T-helper 1 cell treated with Interleukin-12 subunit alpha and Interleukin-12 subunit beta and Interleukin-4 antibody, amounts not matched to agents 30 ng/mL and 1 ng/mL, for 36 hours (primary cell): ENCODE results near the gene HOXA1. TPM values are rescaled to one million over a fixed set of nuclear protein-coding genes. Genes with fewer than 3 reads are reported as not detected.

ENCODE experiments used
- intact Hi-C: fragments of 100-400 bp; cut with micrococcal nuclease; formaldehyde crosslinking; loops from one replicate; pipeline ENCODE4 v1.15.1; 2024
- total RNA-seq: library from RNA; stranded (reverse); gene quantifications from 2 replicates; pipeline ENCODE4 v1.2.3, GENCODE V29; 2022

HOXA1 gene
- total RNA-seq, 1 donor from 2014 or later: 0.22 TPM

- intact Hi-C loops: loop anchor here (2.0 to 5.0 kb wide), 3 partner anchors 56 to 158 kb away; partner anchors contain the start of gene EVX1
Observed at GRCh38 chr7:27094304-27095049, 1.3 kb downstream of the HOXA1 start.

- intact Hi-C loops: loop anchor here (5.0 kb wide), 1 partner anchor 159 kb away; no protein-coding TSS in a partner anchor
Observed at GRCh38 chr7:27093184-27093895, 2.5 kb downstream of the HOXA1 start.

GRCh38 chr7:27092819-27093110 lies 3.0 kb downstream of the HOXA1 start:
- intact Hi-C loops: loop anchor here (5.0 kb wide), 1 partner anchor 160 kb away; no protein-coding TSS in a partner anchor

- intact Hi-C loops: loop anchor here (5.0 kb wide), 1 partner anchor 160 kb away; no protein-coding TSS in a partner anchor
Observed at GRCh38 chr7:27091941-27092818, 3.6 kb downstream of the HOXA1 start.

- intact Hi-C loops: loop anchor here (5.0 kb wide), 1 partner anchor 161 kb away; no protein-coding TSS in a partner anchor
Observed at GRCh38 chr7:27091105-27091504, 4.7 kb downstream of the HOXA1 start.

GRCh38 chr7:27088002-27088922 lies 7.5 kb downstream of the HOXA1 start:
- intact Hi-C loops: no loop called here

- intact Hi-C loops: no loop called here
Observed at GRCh38 chr7:27083646-27084045, 12.2 kb downstream of the HOXA1 start.

- intact Hi-C loops: no loop called here
Observed at GRCh38 chr7:27082171-27082570, 13.6 kb downstream of the HOXA1 start.

GRCh38 chr7:27080844-27081436 lies 14.9 kb downstream of the HOXA1 start:
- intact Hi-C loops: no loop called here

GRCh38 chr7:27079234-27079975 lies 16.4 kb downstream of the HOXA1 start:
- intact Hi-C loops: no loop called here

GRCh38 chr7:27078616-27079233 lies 17.1 kb downstream of the HOXA1 start:
- intact Hi-C loops: no loop called here

- intact Hi-C loops: no loop called here
Observed at GRCh38 chr7:27073076-27073475, 22.7 kb downstream of the HOXA1 start.

GRCh38 chr7:27071622-27072390 lies 24.0 kb downstream of the HOXA1 start:
- intact Hi-C loops: no loop called here

- intact Hi-C loops: no loop called here
Observed at GRCh38 chr7:27068259-27068658, 27.5 kb downstream of the HOXA1 start.

- intact Hi-C loops: no loop called here
Observed at GRCh38 chr7:27066148-27066547, 29.7 kb downstream of the HOXA1 start.

GRCh38 chr7:27065709-27066108 lies 30.1 kb downstream of the HOXA1 start:
- intact Hi-C loops: no loop called here

GRCh38 chr7:27064661-27065060 lies 31.1 kb downstream of the HOXA1 start:
- intact Hi-C loops: no loop called here

GRCh38 chr7:27064159-27064558 lies 31.6 kb downstream of the HOXA1 start:
- intact Hi-C loops: no loop called here
